Measurements from ENCODE around the gene XPO6. TPM values are rescaled to one million over a fixed set of nuclear protein-coding genes. Genes with fewer than 3 reads are reported as not detected.

The XPO6 gene
- total RNA-seq, 3 donors from 2014 or later (not counting 1 experiment from before 2014, with no cell fraction given): 233 to 321 (median 240) TPM

- H3K36me3 ChIP-seq (ENCODE audit: control insufficient read depth, insufficient read depth, low read length): no peaks in the 10 kb centered on the region
- H3K9me3 Mint-ChIP-seq: no peaks in the 10 kb centered on the region
- peak overlapping the region in 1 of 2 donors; percentile 49 for H3K27ac Mint-ChIP-seq
- no peak for TF ChIP-seq CTCF (IDR thresholded peaks at IDR 0.05)
- DNase-seq: no peak
- ATAC-seq: no peak
- H3K4me1 Mint-ChIP-seq: peaks cover 0 to 5% of the 10 kb centered on the region in 2 donors
- 79% methylated on average over 8 of the region's 9 CpGs for WGBS (ENCODE audit: insufficient coverage)
- no peaks in the 10 kb centered on the region for H3K27me3 Mint-ChIP-seq (ENCODE audit: low read depth in 2 of 2)
- no peaks in the 10 kb centered on the region for H3K27me3 ChIP-seq (ENCODE audit: control insufficient read depth, insufficient read depth, low read length)
- no peak overlapping the region for H3K4me3 ChIP-seq (ENCODE audit: low read length)
- H3K27ac ChIP-seq (ENCODE audit: low read length): no peak overlapping the region
- H3K4me3 Mint-ChIP-seq: no peak overlapping the region
- no peaks in the 10 kb centered on the region for H3K9me3 ChIP-seq (ENCODE audit: control insufficient read depth, insufficient read depth, low read length)
- H3K4me1 ChIP-seq (ENCODE audit: control insufficient read depth, insufficient read depth, low read length): no peaks in the 10 kb centered on the region
- no peaks in the 10 kb centered on the region for H3K36me3 Mint-ChIP-seq
- intact Hi-C loops (cut with micrococcal nuclease): no loop called here
Measured at GRCh38 chr16:28081391-28081968, 130.3 kb downstream of the XPO6 start.

- intact Hi-C loops (cut with micrococcal nuclease): no loop called here
- H3K4me1 ChIP-seq (ENCODE audit: control insufficient read depth, insufficient read depth, low read length): no peaks in the 10 kb centered on the region
- peaks cover 0 to 5% of the 10 kb centered on the region in 2 donors for H3K4me1 Mint-ChIP-seq
- no peaks in the 10 kb centered on the region for H3K9me3 ChIP-seq (ENCODE audit: control insufficient read depth, insufficient read depth, low read length)
- H3K4me3 ChIP-seq (ENCODE audit: low read length): no peak overlapping the region
- ATAC-seq (no peak), DNase-seq (no peak)
- H3K27me3 Mint-ChIP-seq (ENCODE audit: low read depth in 2 of 2): no peaks in the 10 kb centered on the region
- TF ChIP-seq CTCF (IDR thresholded peaks at IDR 0.05): no peak
- 87% methylated on average over 6 of the region's 6 CpGs for WGBS (ENCODE audit: insufficient coverage)
- no peak overlapping the region for H3K27ac ChIP-seq (ENCODE audit: low read length)
- H3K27me3 ChIP-seq (ENCODE audit: control insufficient read depth, insufficient read depth, low read length): no peaks in the 10 kb centered on the region
- no peaks in the 10 kb centered on the region for H3K9me3 Mint-ChIP-seq
- no peaks in the 10 kb centered on the region for H3K36me3 Mint-ChIP-seq
- H3K4me3 Mint-ChIP-seq: no peak overlapping the region
- H3K27ac Mint-ChIP-seq: no peak overlapping the region
- no peaks in the 10 kb centered on the region for H3K36me3 ChIP-seq (ENCODE audit: control insufficient read depth, insufficient read depth, low read length)
Measured at GRCh38 chr16:28078261-28078660, 133.5 kb downstream of the XPO6 start.

- DNase-seq (no peak), ATAC-seq (no peak)
- Mint-ChIP-seq H3K4me3 (no peak overlapping the region), H3K4me1 (no peaks in the 10 kb centered on the region), H3K36me3 (no peaks in the 10 kb centered on the region), H3K9me3 (no peaks in the 10 kb centered on the region), H3K27ac (no peak overlapping the region), H3K27me3 (ENCODE audit: low read depth in 2 of 2) (peaks cover 0 to 2% of the 10 kb centered on the region in 2 donors)
- no peaks in the 10 kb centered on the region for H3K9me3 ChIP-seq (ENCODE audit: control insufficient read depth, insufficient read depth, low read length)
- H3K27me3 ChIP-seq (ENCODE audit: control insufficient read depth, insufficient read depth, low read length): no peaks in the 10 kb centered on the region
- no peaks in the 10 kb centered on the region for H3K36me3 ChIP-seq (ENCODE audit: control insufficient read depth, insufficient read depth, low read length)
- H3K4me3 ChIP-seq (ENCODE audit: low read length): no peak overlapping the region
- intact Hi-C loops (cut with micrococcal nuclease): loop anchor here (5.0 kb wide), 2 partner anchors 387 to 467 kb away; no protein-coding TSS in a partner anchor
- TF ChIP-seq CTCF (IDR thresholded peaks at IDR 0.05): no peak
- H3K27ac ChIP-seq (ENCODE audit: low read length): no peak overlapping the region
- 93% methylated on average over 6 of the region's 6 CpGs for WGBS (ENCODE audit: insufficient coverage)
- no peaks in the 10 kb centered on the region for H3K4me1 ChIP-seq (ENCODE audit: control insufficient read depth, insufficient read depth, low read length)
Measured at GRCh38 chr16:28073836-28074235, 137.9 kb downstream of the XPO6 start.

- H3K9me3 ChIP-seq (ENCODE audit: control insufficient read depth, insufficient read depth, low read length): no peaks in the 10 kb centered on the region
- ATAC-seq: no peak
- Mint-ChIP-seq H3K4me3 (no peak overlapping the region), H3K27me3 (ENCODE audit: low read depth in 2 of 2) (peaks cover 0 to 6% of the 10 kb centered on the region in 2 donors), H3K27ac (no peak overlapping the region), H3K36me3 (no peaks in the 10 kb centered on the region), H3K9me3 (no peaks in the 10 kb centered on the region), H3K4me1 (no peaks in the 10 kb centered on the region)
- H3K27me3 ChIP-seq (ENCODE audit: control insufficient read depth, insufficient read depth, low read length): no peaks in the 10 kb centered on the region
- no peak for DNase-seq
- no peaks in the 10 kb centered on the region for H3K36me3 ChIP-seq (ENCODE audit: control insufficient read depth, insufficient read depth, low read length)
- no peak overlapping the region for H3K4me3 ChIP-seq (ENCODE audit: low read length)
- H3K4me1 ChIP-seq (ENCODE audit: control insufficient read depth, insufficient read depth, low read length): no peaks in the 10 kb centered on the region
- no peak overlapping the region for H3K27ac ChIP-seq (ENCODE audit: low read length)
- TF ChIP-seq CTCF (IDR thresholded peaks at IDR 0.05): no peak
- WGBS (ENCODE audit: insufficient coverage): 65% methylated on average over 4 of the region's 4 CpGs
- intact Hi-C loops (cut with micrococcal nuclease): loop anchor here (5.0 kb wide), 2 partner anchors 385 to 465 kb away; no protein-coding TSS in a partner anchor
Measured at GRCh38 chr16:28072087-28072486, 139.7 kb downstream of the XPO6 start.
